ENCODE results near the gene PTGS1.

The PTGS1 gene

GRCh38 chr9:122367774-122368460 lies 2.9 kb upstream of the PTGS1 start:
- DNase-seq: no peak
- Histone ChIP-seq H3K27me3 (ENCODE audit: insufficient read depth, low read depth, severe bottlenecking) (peaks cover 2% of the 10 kb centered on the region), H3K4me3 (ENCODE audit: low read depth, low read length) (no peak overlapping the region), H3K36me3 (no peaks in the 10 kb centered on the region), H3K27ac (no peak overlapping the region), H3K9me3 (ENCODE audit: severe bottlenecking) (peaks cover 6% of the 10 kb centered on the region)
- no peak for TF ChIP-seq CTCF (IDR thresholded peaks at IDR 0.05; ENCODE audit: low read depth, low read length)

GRCh38 chr9:122368642-122369041 lies 2.2 kb upstream of the PTGS1 start:
- no peaks in the 10 kb centered on the region for H3K36me3 ChIP-seq
- peaks cover 2% of the 10 kb centered on the region for H3K27me3 ChIP-seq (ENCODE audit: insufficient read depth, low read depth, severe bottlenecking)
- H3K27ac ChIP-seq: no peak overlapping the region
- H3K9me3 ChIP-seq (ENCODE audit: severe bottlenecking): peaks cover 6% of the 10 kb centered on the region
- no peak overlapping the region for H3K4me3 ChIP-seq (ENCODE audit: low read depth, low read length)
- TF ChIP-seq CTCF (IDR thresholded peaks at IDR 0.05; ENCODE audit: low read depth, low read length): no peak
- DNase-seq: no peak

- H3K27me3 ChIP-seq (ENCODE audit: insufficient read depth, low read depth, severe bottlenecking): peaks cover 2% of the 10 kb centered on the region
- H3K4me3 ChIP-seq (ENCODE audit: low read depth, low read length): peak overlapping the region; percentile 53
- TF ChIP-seq CTCF (IDR thresholded peaks at IDR 0.05; ENCODE audit: low read depth, low read length): no peak
- no peak for DNase-seq
- no peaks in the 10 kb centered on the region for H3K36me3 ChIP-seq
- H3K27ac ChIP-seq: no peak overlapping the region; the same call in 1 of the 2 replicates
- peaks cover 6% of the 10 kb centered on the region for H3K9me3 ChIP-seq (ENCODE audit: severe bottlenecking)
Observed at GRCh38 chr9:122370303-122370702, 521 bp upstream of the PTGS1 start.

GRCh38 chr9:122371846-122372245 lies 1.0 kb downstream of the PTGS1 start:
- no peak for TF ChIP-seq CTCF (IDR thresholded peaks at IDR 0.05; ENCODE audit: low read depth, low read length)
- no peak overlapping the region for H3K4me3 ChIP-seq (ENCODE audit: low read depth, low read length)
- H3K27me3 ChIP-seq (ENCODE audit: insufficient read depth, low read depth, severe bottlenecking): peaks cover 2% of the 10 kb centered on the region
- H3K27ac ChIP-seq: no peak overlapping the region
- peaks cover 6% of the 10 kb centered on the region for H3K9me3 ChIP-seq (ENCODE audit: severe bottlenecking)
- no peak for DNase-seq
- no peaks in the 10 kb centered on the region for H3K36me3 ChIP-seq

- TF ChIP-seq CTCF (IDR thresholded peaks at IDR 0.05; ENCODE audit: low read depth, low read length): no peak
- Histone ChIP-seq H3K27me3 (ENCODE audit: insufficient read depth, low read depth, severe bottlenecking) (peaks cover 2% of the 10 kb centered on the region), H3K36me3 (no peaks in the 10 kb centered on the region), H3K27ac (no peak overlapping the region), H3K4me3 (ENCODE audit: low read depth, low read length) (no peak overlapping the region), H3K9me3 (ENCODE audit: severe bottlenecking) (peaks cover 6% of the 10 kb centered on the region)
- DNase-seq: no peak
Observed at GRCh38 chr9:122372856-122373845, 2.3 kb downstream of the PTGS1 start.
